GM23338 (cell line): Measurements from ENCODE around the gene UNC5C.

Source experiments
- CREB1 ChIP-seq: fragments of 250-450 bp; sonication (Bioruptor Pico); IDR thresholded peaks from 2 replicates; pipeline ENCODE4 v1.5.0; 2020; ENCODE audit warnings: low read depth, mild to moderate bottlenecking, moderate library complexity
- CTCF ChIP-seq, 2 experiments: fragments of 200-600 bp in 1 of 2; sonication (generic) in 1 of 2; conservative IDR thresholded peaks; 2 replicates each; pipeline versions ENCODE4 v1.5.1 to v1.6.1; 2016 to 2017; ENCODE audit warnings: antibody characterized with exemption in 2 of 2, low read depth in 2 of 2, mild to moderate bottlenecking in 2 of 2, moderate library complexity in 1 of 2
- ETS1 ChIP-seq: IDR thresholded peaks from 2 replicates; pipeline ENCODE4 v1.6.1; 2016; ENCODE audit warnings: antibody characterized with exemption
- EZH2 ChIP-seq: fragments of 200-600 bp; sonication (generic); IDR thresholded peaks from one replicate; pipeline ENCODE4 v1.8.0; 2017; ENCODE audit warnings: antibody characterized with exemption, mild to moderate bottlenecking, low read depth; ENCODE audit not compliant: unreplicated experiment
- JUNB ChIP-seq: IDR thresholded peaks from one replicate; pipeline ENCODE4 v1.6.1; 2016; ENCODE audit warnings: antibody characterized with exemption; ENCODE audit not compliant: unreplicated experiment
- NANOG ChIP-seq: IDR thresholded peaks from 2 replicates; pipeline ENCODE4 v1.6.1; 2016; ENCODE audit warnings: antibody characterized with exemption, borderline replicate concordance
- POLR2AphosphoS5 ChIP-seq: IDR thresholded peaks from 2 replicates; pipeline ENCODE4 v1.6.1; 2016; ENCODE audit warnings: antibody characterized with exemption, low read depth
- REST ChIP-seq: IDR thresholded peaks from one replicate; pipeline ENCODE4 v1.6.1; 2018; ENCODE audit warnings: antibody characterized with exemption; ENCODE audit not compliant: unreplicated experiment
- STAT1 ChIP-seq: IDR thresholded peaks from one replicate; pipeline ENCODE4 v1.6.1; 2016; ENCODE audit warnings: antibody characterized with exemption; ENCODE audit not compliant: unreplicated experiment
- ZNF114 ChIP-seq: fragments of 250-450 bp; sonication (Bioruptor Pico); IDR thresholded peaks from 2 replicates; pipeline ENCODE4 v1.5.0; 2020; ENCODE audit warnings: mild to moderate bottlenecking, moderate library complexity

- TF ChIP-seq CTCF (conservative IDR thresholded peaks at IDR 0.05; ENCODE audit: low read depth in 2 of 2) (no peak), STAT1 (no peak), ETS1 (no peak), EZH2 (no peak), POLR2AphosphoS5 (no peak), ZNF114 (CRISPR knock-in tag) (no peak), NANOG (no peak), REST (no peak), CREB1 (no peak), JUNB (no peak)
Measured at GRCh38 chr4:95264843-95265242, 283.9 kb downstream of the UNC5C start.
